Loucy (cell line): Measurements from ENCODE around the gene WWOX.

Source experiments
- H2AFZ ChIP-seq: fragments of 200-600 bp; sonication (generic); 2 replicates; pipeline ENCODE4 v1.6.0; 2016; ENCODE audit warnings: antibody characterized with exemption, mild to moderate bottlenecking, low read length, moderate library complexity
- H3F3A ChIP-seq: fragments of 200-600 bp; 2 replicates; pipeline ENCODE4 v1.6.0; 2016; ENCODE audit warnings: antibody characterized with exemption, low read depth, mild to moderate bottlenecking
- H3K27me3 ChIP-seq: fragments of 200-600 bp; sonication (generic); 2 replicates; pipeline ENCODE4 v1.6.1; 2014; ENCODE audit warnings: low read length, mild to moderate bottlenecking; ENCODE audit not compliant: insufficient read depth, poor library complexity, severe bottlenecking
- H3K36me3 ChIP-seq: fragments of 200-600 bp; sonication (generic); 2 replicates; pipeline ENCODE4 v1.6.1; 2016; ENCODE audit warnings: low read length; ENCODE audit not compliant: insufficient read depth
- H3K4me1 ChIP-seq: fragments of 200-600 bp; sonication (generic); 2 replicates; pipeline ENCODE4 v1.5.1; 2014; ENCODE audit warnings: low read length, mild to moderate bottlenecking; ENCODE audit not compliant: insufficient read depth, poor library complexity, severe bottlenecking
- H3K4me2 ChIP-seq: fragments of 200-600 bp; sonication (generic); 2 replicates; pipeline ENCODE4 v1.6.0; 2014; ENCODE audit warnings: antibody characterized with exemption, low read length, low read depth, mild to moderate bottlenecking; ENCODE audit not compliant: poor library complexity, severe bottlenecking
- H3K4me3 ChIP-seq: fragments of 200-600 bp; sonication (generic); 2 replicates; pipeline ENCODE4 v1.5.1; 2014; ENCODE audit warnings: low read length, mild to moderate bottlenecking, mixed read lengths; ENCODE audit not compliant: poor library complexity, severe bottlenecking
- H3K79me2 ChIP-seq: fragments of 200-600 bp; sonication (generic); 2 replicates; pipeline ENCODE4 v1.6.1; 2014; ENCODE audit warnings: low read length; ENCODE audit not compliant: insufficient read depth
- H3K9ac ChIP-seq: fragments of 200-600 bp; sonication (generic); 2 replicates; pipeline ENCODE4 v1.6.0; 2014; ENCODE audit warnings: mild to moderate bottlenecking, low read depth, low read length, moderate library complexity; ENCODE audit not compliant: poor library complexity, severe bottlenecking
- H3K9me2 ChIP-seq: fragments of 200-600 bp; sonication (generic); replicated peaks from 2 replicates; pipeline ENCODE4 v1.6.1; 2016; ENCODE audit warnings: low read depth, low read length, mixed read lengths
- H3K9me3 ChIP-seq: fragments of 200-600 bp; sonication (generic); 2 replicates; pipeline ENCODE4 v1.6.1; 2014; ENCODE audit warnings: mild to moderate bottlenecking, antibody characterized with exemption, low read length, low read depth; ENCODE audit not compliant: insufficient read depth
- H4K20me1 ChIP-seq: fragments of 200-600 bp; sonication (generic); 2 replicates; pipeline ENCODE4 v1.6.0; 2014; ENCODE audit warnings: antibody characterized with exemption, low read length, mild to moderate bottlenecking; ENCODE audit not compliant: insufficient read depth, poor library complexity, severe bottlenecking
- CTCF ChIP-seq: fragments of 200-600 bp; sonication (generic); conservative IDR thresholded peaks from 2 replicates; pipeline ENCODE4 v1.5.1; 2014; ENCODE audit warnings: mild to moderate bottlenecking, antibody characterized with exemption, low read length
- EZH2phosphoT487 ChIP-seq: fragments of 200-600 bp; IDR thresholded peaks from 2 replicates; pipeline ENCODE4 v1.6.1; 2018; ENCODE audit warnings: antibody characterized with exemption, mild to moderate bottlenecking, moderate library complexity, borderline replicate concordance

WWOX gene

GRCh38 chr16:78732696-78733095 is 633.2 kb downstream of the WWOX start:
- H3K9ac ChIP-seq, result no peak overlapping the region
- H4K20me1 ChIP-seq, result no peaks in the 10 kb centered on the region
- no peak overlapping the region for H3K4me2 ChIP-seq
- no peaks in the 10 kb centered on the region for H3K4me1 ChIP-seq
- H3F3A ChIP-seq, result no peaks in the 10 kb centered on the region
- H3K79me2 ChIP-seq, result no peaks in the 10 kb centered on the region
- TF ChIP-seq CTCF, result no peak
- no peak for TF ChIP-seq EZH2phosphoT487
- no peaks in the 10 kb centered on the region for H3K27me3 ChIP-seq
- H3K4me3 ChIP-seq, result no peak overlapping the region
- H3K9me2 ChIP-seq, result no peaks in the 10 kb centered on the region
- no peaks in the 10 kb centered on the region for H3K36me3 ChIP-seq
- no peak overlapping the region for H2AFZ ChIP-seq
- no peaks in the 10 kb centered on the region for H3K9me3 ChIP-seq

- H2AFZ ChIP-seq, result no peak overlapping the region
- H4K20me1 ChIP-seq, result no peaks in the 10 kb centered on the region
- H3K4me3 ChIP-seq, result no peak overlapping the region
- H3K79me2 ChIP-seq, result no peaks in the 10 kb centered on the region
- H3F3A ChIP-seq, result no peaks in the 10 kb centered on the region
- H3K9me3 ChIP-seq, result no peaks in the 10 kb centered on the region
- H3K9me2 ChIP-seq, result no peaks in the 10 kb centered on the region
- H3K36me3 ChIP-seq, result no peaks in the 10 kb centered on the region
- TF ChIP-seq EZH2phosphoT487 (no peak), CTCF (no peak)
- no peak overlapping the region for H3K9ac ChIP-seq
- no peaks in the 10 kb centered on the region for H3K4me1 ChIP-seq
- H3K27me3 ChIP-seq, result no peaks in the 10 kb centered on the region
- no peak overlapping the region for H3K4me2 ChIP-seq
Measured at GRCh38 chr16:78735337-78735736, 635.9 kb downstream of the WWOX start.

DNA sequence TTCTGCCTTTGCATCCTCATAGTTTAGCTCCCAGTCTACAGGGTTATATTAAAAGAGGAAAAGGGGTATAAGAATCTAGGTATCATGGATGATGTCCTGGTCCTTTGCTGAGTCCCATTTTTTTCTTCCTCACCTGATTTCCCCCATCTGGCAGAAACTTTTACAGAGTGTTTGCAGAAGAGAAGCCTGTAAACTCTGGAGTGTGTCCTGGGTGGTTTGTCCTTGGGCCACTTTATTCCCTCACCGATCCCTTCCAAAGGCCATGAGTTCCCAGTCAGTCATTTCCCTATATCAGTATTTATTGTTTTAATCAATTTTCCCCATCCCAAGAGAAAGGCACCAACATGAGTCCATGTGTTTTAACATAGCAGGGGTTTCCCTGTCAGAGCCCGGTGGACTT is 638.2 kb downstream of the WWOX start:
- Histone ChIP-seq H3K9me2 (no peaks in the 10 kb centered on the region), H3K4me2 (no peak overlapping the region), H3K27me3 (no peaks in the 10 kb centered on the region), H2AFZ (no peak overlapping the region), H3K36me3 (no peaks in the 10 kb centered on the region), H3K4me1 (no peaks in the 10 kb centered on the region), H3K4me3 (no peak overlapping the region), H3K9ac (no peak overlapping the region), H3K9me3 (no peaks in the 10 kb centered on the region), H3K79me2 (no peaks in the 10 kb centered on the region), H3F3A (no peaks in the 10 kb centered on the region), H4K20me1 (no peaks in the 10 kb centered on the region)
- TF ChIP-seq CTCF, result no peak
- no peak for TF ChIP-seq EZH2phosphoT487
